Coronary artery (tissue), 2 donors: ENCODE results near the gene NCAN.

Experiments
- DNase-seq: peaks from one replicate; pipeline ENCODE4 v3.0.0-alpha.2; 2017; ENCODE audit warnings: low spot score
- H3K27ac ChIP-seq, 2 donors: fragments of 200-600 bp; sonication (generic); one replicate each; pipeline ENCODE4 v1.5.1; 2016 to 2019
- H3K4me3 ChIP-seq: fragments of 200-600 bp; sonication (generic); 2 replicates; pipeline ENCODE4 v1.5.1; 2016; ENCODE audit warnings: mild to moderate bottlenecking, moderate library complexity
- TF ChIP-seq, protein P1 (sequence below): fragments of 200-600 bp; sonication (generic); IDR thresholded peaks from one replicate; pipeline ENCODE4 v1.5.1; 2019; ENCODE audit warnings: antibody characterized with exemption

The NCAN gene

DNA sequence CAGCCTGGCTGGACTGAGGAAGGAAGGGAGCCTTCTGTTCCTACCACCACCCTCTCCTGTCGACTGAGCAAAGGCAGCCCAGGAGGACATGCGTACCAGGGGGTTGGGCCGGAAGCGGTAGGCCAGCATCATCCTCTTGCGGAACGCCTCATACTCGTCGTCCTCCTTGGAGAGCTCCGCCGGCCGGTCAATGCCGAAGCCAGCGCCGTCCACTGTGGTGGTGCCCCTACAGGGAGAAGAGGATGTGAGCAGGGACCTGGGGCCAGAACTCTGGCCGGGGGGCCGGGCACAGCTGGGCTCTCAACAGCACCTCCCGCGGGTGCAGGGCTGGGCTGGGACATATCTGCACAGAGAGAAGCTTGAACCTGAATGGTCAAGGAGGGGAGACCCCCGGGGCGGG lies 65.1 kb downstream of the NCAN start:
- Histone ChIP-seq H3K27ac (peak overlapping the region in 1 of 2 donors; percentile 73), H3K4me3 (no peak overlapping the region)
- TF ChIP-seq, protein P1, sequence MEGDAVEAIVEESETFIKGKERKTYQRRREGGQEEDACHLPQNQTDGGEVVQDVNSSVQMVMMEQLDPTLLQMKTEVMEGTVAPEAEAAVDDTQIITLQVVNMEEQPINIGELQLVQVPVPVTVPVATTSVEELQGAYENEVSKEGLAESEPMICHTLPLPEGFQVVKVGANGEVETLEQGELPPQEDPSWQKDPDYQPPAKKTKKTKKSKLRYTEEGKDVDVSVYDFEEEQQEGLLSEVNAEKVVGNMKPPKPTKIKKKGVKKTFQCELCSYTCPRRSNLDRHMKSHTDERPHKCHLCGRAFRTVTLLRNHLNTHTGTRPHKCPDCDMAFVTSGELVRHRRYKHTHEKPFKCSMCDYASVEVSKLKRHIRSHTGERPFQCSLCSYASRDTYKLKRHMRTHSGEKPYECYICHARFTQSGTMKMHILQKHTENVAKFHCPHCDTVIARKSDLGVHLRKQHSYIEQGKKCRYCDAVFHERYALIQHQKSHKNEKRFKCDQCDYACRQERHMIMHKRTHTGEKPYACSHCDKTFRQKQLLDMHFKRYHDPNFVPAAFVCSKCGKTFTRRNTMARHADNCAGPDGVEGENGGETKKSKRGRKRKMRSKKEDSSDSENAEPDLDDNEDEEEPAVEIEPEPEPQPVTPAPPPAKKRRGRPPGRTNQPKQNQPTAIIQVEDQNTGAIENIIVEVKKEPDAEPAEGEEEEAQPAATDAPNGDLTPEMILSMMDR: no peak
- DNase-seq: no peak

DNA sequence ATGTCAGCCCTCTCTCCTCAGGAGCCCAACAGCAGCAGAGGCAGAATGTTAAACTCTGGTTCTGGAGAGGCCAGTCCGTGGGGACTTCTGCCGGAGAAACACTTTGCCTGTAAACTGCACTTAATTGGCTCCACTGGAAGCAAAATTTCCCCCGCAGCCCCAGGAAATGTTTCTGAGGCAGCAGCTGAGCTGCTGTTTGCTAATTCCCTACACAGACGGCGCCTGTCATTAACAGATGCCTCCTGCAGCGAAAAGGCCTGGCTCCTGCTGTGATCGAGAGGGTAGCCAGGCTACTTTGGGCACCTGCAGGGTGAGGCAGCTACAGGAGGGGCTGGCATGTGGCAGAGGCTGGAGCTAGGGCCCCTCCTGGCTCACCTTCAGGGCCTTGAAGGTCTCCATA lies 66.6 kb downstream of the NCAN start:
- Histone ChIP-seq H3K4me3 (no peak overlapping the region), H3K27ac (no peak overlapping the region)
- DNase-seq: no peak
- TF ChIP-seq, protein P1: no peak

DNA sequence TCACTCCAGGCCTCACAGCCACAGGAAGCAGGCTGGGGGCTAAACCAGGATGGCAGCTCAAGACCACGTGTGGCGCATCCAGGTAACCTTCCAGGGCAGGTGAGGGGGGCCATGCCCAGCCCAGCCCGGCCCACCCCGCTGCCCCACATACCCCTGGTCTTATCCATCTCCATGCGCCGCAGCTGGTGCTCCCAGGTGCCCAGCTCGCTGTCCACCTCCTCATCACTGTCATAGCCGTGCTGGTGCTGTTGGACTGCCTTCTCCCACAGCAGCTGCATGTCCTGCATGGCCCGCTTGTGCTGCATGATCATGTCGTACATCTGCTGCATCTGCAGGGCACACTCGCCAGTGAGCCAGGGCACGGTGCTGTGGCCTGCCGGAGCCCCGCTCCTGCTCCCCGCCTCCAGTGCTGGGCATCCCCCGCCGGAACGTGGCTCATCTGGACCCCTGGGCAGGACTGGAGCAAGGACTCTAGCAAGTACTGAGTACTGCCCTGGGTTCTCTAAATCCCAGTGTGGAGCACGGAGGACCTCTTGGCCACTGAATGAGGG lies 67.4 kb downstream of the NCAN start:
- no peak for DNase-seq
- TF ChIP-seq, protein P1: no peak
- Histone ChIP-seq H3K27ac (no peak overlapping the region), H3K4me3 (no peak overlapping the region)

DNA sequence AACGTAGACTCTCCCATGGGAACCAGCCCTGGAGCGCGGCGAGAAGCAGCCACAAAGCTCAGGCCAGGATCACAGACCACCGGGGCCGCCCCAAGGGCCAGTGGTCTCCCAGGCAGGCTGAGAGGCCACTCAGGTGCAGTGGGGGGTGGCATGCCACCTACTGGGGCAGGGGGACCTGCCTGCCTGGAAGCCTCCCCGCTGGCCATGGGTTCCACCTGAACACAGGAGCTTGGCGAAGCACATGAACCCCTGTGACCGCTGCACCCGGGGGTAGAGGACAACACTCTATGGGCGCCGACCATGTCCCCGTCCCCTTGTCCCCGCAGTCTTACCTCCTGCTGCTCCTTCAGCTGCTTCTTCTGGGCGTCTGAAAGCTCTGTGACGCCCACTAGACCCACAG lies 68.1 kb downstream of the NCAN start:
- Histone ChIP-seq H3K4me3 (no peak overlapping the region), H3K27ac (no peak overlapping the region)
- TF ChIP-seq, protein P1: no peak
- no peak for DNase-seq

DNA sequence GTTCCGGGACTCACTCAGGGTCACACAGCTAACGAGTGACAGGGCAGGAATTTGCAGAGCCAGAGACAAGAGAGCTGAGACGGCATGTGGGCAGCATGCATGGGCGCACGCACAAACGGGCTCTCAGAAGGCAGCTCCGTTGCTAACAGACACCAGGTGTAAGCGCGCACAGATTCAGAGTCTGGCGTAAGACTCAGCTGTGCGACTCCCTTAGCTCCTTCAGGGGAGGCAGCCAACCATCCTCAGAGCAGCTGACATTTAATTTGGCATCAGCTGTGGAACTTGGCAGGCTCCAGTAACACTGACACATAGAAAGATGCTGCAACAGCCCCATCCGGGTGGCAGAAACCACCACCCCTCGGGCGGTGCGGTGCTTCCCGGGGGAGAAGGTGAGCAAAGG lies 68.8 kb downstream of the NCAN start:
- DNase-seq: no peak
- TF ChIP-seq, protein P1: no peak
- no peak overlapping the region for H3K27ac ChIP-seq
- H3K4me3 ChIP-seq: no peak overlapping the region

DNA sequence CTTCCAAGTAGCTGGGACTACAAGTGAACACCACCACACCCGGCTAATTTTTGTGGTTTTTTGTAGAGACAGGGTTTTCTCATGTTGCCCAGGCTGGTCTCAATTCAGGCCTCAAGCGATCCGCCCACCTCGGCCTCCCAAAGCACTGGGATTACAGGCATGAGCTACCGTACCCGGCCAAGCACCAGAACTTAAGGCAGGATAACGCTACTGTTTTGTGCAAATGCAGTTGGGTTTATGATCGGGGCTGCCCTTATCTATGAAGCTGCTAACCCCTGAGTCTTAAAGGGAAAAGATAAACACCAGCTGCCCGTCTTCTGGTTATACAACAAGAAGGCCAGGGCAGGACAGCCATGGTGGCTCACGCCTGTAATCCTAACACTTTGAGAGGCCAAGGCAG lies 73.9 kb downstream of the NCAN start:
- no peak for DNase-seq
- H3K27ac ChIP-seq: no peak overlapping the region
- TF ChIP-seq, protein P1: no peak
- no peak overlapping the region for H3K4me3 ChIP-seq

DNA sequence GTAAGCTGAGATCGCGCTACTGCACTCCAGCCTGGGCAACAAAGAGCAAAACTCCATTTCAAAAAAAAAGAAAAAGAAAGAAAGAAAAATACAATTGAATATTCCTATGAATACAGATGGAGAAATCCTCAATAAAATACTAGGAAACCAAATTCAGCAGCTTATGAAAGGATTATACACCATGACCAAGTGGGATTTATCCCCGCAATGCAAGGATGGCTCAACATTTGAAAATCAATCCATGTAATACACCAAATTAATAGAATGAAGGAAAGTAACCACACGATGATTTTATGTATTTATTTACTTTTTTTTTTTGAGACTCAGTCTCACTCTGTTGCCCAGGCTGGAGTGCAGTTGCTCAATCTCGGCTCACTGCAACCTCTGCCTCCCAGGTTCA lies 80.8 kb downstream of the NCAN start:
- TF ChIP-seq, protein P1: no peak
- Histone ChIP-seq H3K4me3 (no peak overlapping the region), H3K27ac (no peak overlapping the region)
- DNase-seq: no peak
